Small intestine (tissue), 7 donors: ENCODE measurements around the gene STX10. TPM values are rescaled to one million over a fixed set of nuclear protein-coding genes. Genes with fewer than 3 reads are reported as not detected.

Experiments used
- DNase-seq, 2 donors: peaks; one replicate each; pipeline versions ENCODE4 v3.0.0 to v3.0.0-alpha.2; 2013
- FAIRE-seq: peaks from 2 replicates; lab custom pipeline; 2012; peaks lifted over from hg19 to GRCh38; lab: Jason Lieb, UNC
- H3K27ac ChIP-seq, 3 donors: one replicate each; pipeline ENCODE4 v1.5.1; 2013; ENCODE audit warnings: low read length in 2 of 3, mild to moderate bottlenecking in 2 of 3, control low read depth in 1 of 3, inconsistent platforms in 1 of 3, low read depth in 1 of 3, moderate library complexity in 1 of 3
- H3K27me3 ChIP-seq, 3 donors: one replicate each; pipeline ENCODE4 v1.6.1; 2013; ENCODE audit warnings: low read length in 3 of 3, inconsistent platforms in 1 of 3; ENCODE audit not compliant: control insufficient read depth in 3 of 3, insufficient read depth in 3 of 3
- H3K36me3 ChIP-seq, 3 donors: one replicate each; pipeline ENCODE4 v1.6.1; 2013; ENCODE audit warnings: low read length in 3 of 3, inconsistent platforms in 1 of 3, low read depth in 1 of 3, mild to moderate bottlenecking in 1 of 3, moderate library complexity in 1 of 3; ENCODE audit not compliant: control insufficient read depth in 3 of 3, insufficient read depth in 2 of 3
- H3K4me1 ChIP-seq, 3 donors: one replicate each; pipeline ENCODE4 v1.6.1; 2013; ENCODE audit warnings: low read length in 2 of 3, inconsistent platforms in 1 of 3, low read depth in 1 of 3, mild to moderate bottlenecking in 1 of 3, moderate library complexity in 1 of 3; ENCODE audit not compliant: control insufficient read depth in 3 of 3, insufficient read depth in 2 of 3
- H3K4me3 ChIP-seq, 3 donors: one replicate each; pipeline ENCODE4 v1.5.1; 2013; ENCODE audit warnings: low read length in 3 of 3, control low read depth in 1 of 3, inconsistent platforms in 1 of 3, low read depth in 1 of 3, mild to moderate bottlenecking in 1 of 3, moderate library complexity in 1 of 3
- H3K9me3 ChIP-seq, 2 donors: one replicate each; pipeline ENCODE4 v1.6.1; 2013; ENCODE audit warnings: low read depth in 1 of 2, low read length in 1 of 2; ENCODE audit not compliant: control insufficient read depth in 2 of 2, insufficient read depth in 1 of 2
- WGBS, 3 donors: extraction: QIAGEN DNeasy Blood & Tissue Kit; methylation state at CpG; one replicate each; pipeline ENCODE4 v1.1.7; 2013; 5-methylcytosine and 5-hydroxymethylcytosine counted together
- polyA plus RNA-seq, 4 donors: library from polyadenylated mRNA; stranded (reverse) in 3 of 4; unstranded in 1 of 4; fragments of 200-250 nt in 3 of 4; fragments of 120-200 nt in 1 of 4; gene quantifications; one replicate each; pipeline versions ENCODE4 v1.2.1 to v1.2.3, GENCODE V29; 2013
- donor health status: healthy with polysubstance abuse.
- donor health status: control.
- donor health status: control.
- donor health status: Bipolar disorder and iron deficiency.
- donor health status: healthy.

STX10 gene
- polyA plus RNA-seq, 4 donors: 46.3 to 162 (median 138) TPM

GRCh38 chr19:13117176-13117771, 32.9 kb downstream of the STX10 start:
- no peak for FAIRE-seq
- no peak for DNase-seq
- WGBS, 3 donors: 1 to 7% (median 7%) methylated on average over 20 of the region's 20 CpGs

GRCh38 chr19:13116282-13117175, 33.6 kb downstream of the STX10 start, which contains the start of gene TRMT1:
TRMT1 (minus strand) TSS chr19:13116740; CDS start chr19:13116399, 341 bp downstream.
- Histone ChIP-seq H3K9me3 (no peaks in the 10 kb centered on the region), H3K27ac (peak within 1 kb of the TSS in 2 of 3 donors; percentile 60 to 83), H3K4me3 (peak within 1 kb of the TSS; percentile 81 to 99 (median 82)), H3K27me3 (no peaks in the 10 kb centered on the region), H3K4me1 (peaks cover 0 to 19% (median 6%) of the 10 kb centered on the region in 3 donors), H3K36me3 (peaks cover 0 to 40% (median 0%) of the 10 kb centered on the region in 3 donors)
- FAIRE-seq (no peak), DNase-seq (peak; percentile 93 to 96)
- 0 to 1% (median 0%) methylated on average over 51 of the region's 51 CpGs for WGBS, 3 donors

More at GRCh38 chr19:13117176-13117771, 32.9 kb downstream of the STX10 start:
- Histone ChIP-seq H3K27me3 (no peaks in the 10 kb centered on the region), H3K4me3 (peak overlapping the region; percentile 81 to 99 (median 82)), H3K4me1 (peaks cover 0 to 20% (median 6%) of the 10 kb centered on the region in 3 donors), H3K36me3 (peaks cover 0 to 39% (median 0%) of the 10 kb centered on the region in 3 donors), H3K27ac (peak overlapping the region in 2 of 3 donors; percentile 60 to 83), H3K9me3 (no peaks in the 10 kb centered on the region)

GRCh38 chr19:13115936-13116281, 34.3 kb downstream of the STX10 start:
- Histone ChIP-seq H3K4me1 (peaks cover 0 to 19% (median 6%) of the 10 kb centered on the region in 3 donors), H3K4me3 (peak overlapping the region; percentile 81 to 99 (median 82)), H3K36me3 (peaks cover 0 to 39% (median 0%) of the 10 kb centered on the region in 3 donors), H3K27me3 (no peaks in the 10 kb centered on the region), H3K27ac (peak overlapping the region in 2 of 3 donors; percentile 60 to 83), H3K9me3 (no peaks in the 10 kb centered on the region)
- 1 to 2% (median 2%) methylated on average over 18 of the region's 18 CpGs for WGBS, 3 donors
- no peak for FAIRE-seq
- DNase-seq: no peak

GRCh38 chr19:13112555-13112954, 37.6 kb downstream of the STX10 start:
- peaks cover 0 to 64% (median 4%) of the 10 kb centered on the region in 3 donors for H3K36me3 ChIP-seq
- no peak for FAIRE-seq
- WGBS, 3 donors: 94 to 98% (median 95%) methylated on average over 10 of the region's 10 CpGs

GRCh38 chr19:13110099-13110610, 40.0 kb downstream of the STX10 start:
- H3K4me1 ChIP-seq: peaks cover 0 to 3% (median 0%) of the 10 kb centered on the region in 3 donors
- no peak overlapping the region for H3K27ac ChIP-seq
- no peak overlapping the region for H3K4me3 ChIP-seq
- FAIRE-seq (no peak), DNase-seq (no peak)
- 91 to 94% (median 93%) methylated on average over 15 of the region's 15 CpGs for WGBS, 3 donors
- no peaks in the 10 kb centered on the region for H3K27me3 ChIP-seq
- peaks cover 0 to 72% (median 6%) of the 10 kb centered on the region in 3 donors for H3K36me3 ChIP-seq
- no peaks in the 10 kb centered on the region for H3K9me3 ChIP-seq

More at GRCh38 chr19:13112555-13112954, 37.6 kb downstream of the STX10 start:
- Histone ChIP-seq H3K27ac (no peak overlapping the region), H3K4me3 (no peak overlapping the region), H3K4me1 (peaks cover 0 to 13% (median 2%) of the 10 kb centered on the region in 3 donors), H3K27me3 (no peaks in the 10 kb centered on the region), H3K9me3 (no peaks in the 10 kb centered on the region)
- no peak for DNase-seq

- no peak for FAIRE-seq
Observed at GRCh38 chr19:13109361-13110098, 40.6 kb downstream of the STX10 start.

GRCh38 chr19:13104848-13105711, 45.1 kb downstream of the STX10 start:
- peak overlapping the region in 1 of 3 donors; percentile 45 for H3K4me3 ChIP-seq
- H3K36me3 ChIP-seq: peaks cover 0 to 51% (median 6%) of the 10 kb centered on the region in 3 donors
- DNase-seq: no peak
- H3K9me3 ChIP-seq: no peaks in the 10 kb centered on the region
- peak overlapping the region in 2 of 3 donors; percentile 39 to 50 for H3K27ac ChIP-seq
- H3K4me1 ChIP-seq: peaks cover 0 to 12% (median 3%) of the 10 kb centered on the region in 3 donors
- 67 to 81% (median 69%) methylated on average over 29 of the region's 29 CpGs for WGBS, 3 donors
- no peak for FAIRE-seq
- H3K27me3 ChIP-seq: peaks cover 0 to 27% (median 0%) of the 10 kb centered on the region in 3 donors

More at GRCh38 chr19:13109361-13110098, 40.6 kb downstream of the STX10 start:
- Histone ChIP-seq H3K4me1 (no peaks in the 10 kb centered on the region), H3K4me3 (no peak overlapping the region), H3K9me3 (no peaks in the 10 kb centered on the region), H3K27ac (no peak overlapping the region), H3K36me3 (peaks cover 0 to 74% (median 6%) of the 10 kb centered on the region in 3 donors), H3K27me3 (no peaks in the 10 kb centered on the region)
- DNase-seq: no peak
- 95 to 98% (median 95%) methylated on average over 24 to 30 of the region's 30 CpGs for WGBS, 3 donors
